GM12878 (cell line): ENCODE results near the gene S100A10. TPM values are rescaled to one million over a fixed set of nuclear protein-coding genes. Genes with fewer than 3 reads are reported as not detected.
A peak's percentile ranks its signal among the peaks of the same experiment; 100 is the strongest.

Experiments used
- ATAC-seq: fragments of 200-7000 bp; cut with Tn5 transposase; 3 replicates; pipeline ENCODE4 v1.9.1; 2020; ENCODE audit warnings: mild to moderate bottlenecking, moderate library complexity
- BruUV-seq: library from RNA; stranded (reverse); fragments of 400-500 nt; replicated peaks from 2 replicates; lab custom pipeline; 2021; lab: Mats Ljungman, UMichigan
- CTCF ChIA-PET: fragments of 300-600 bp; sonication (Branson Sonifier 250); formaldehyde crosslinking; extraction: SDS; loops from one replicate; lab custom pipeline; 2021; ENCODE audit warnings: inconsistent platforms; lab: Yijun Ruan, JAX
- POLR2A ChIA-PET: fragments of 350-600 bp; formaldehyde crosslinking; extraction: SDS; loops from one replicate; lab custom pipeline; 2021; ENCODE audit warnings: inconsistent platforms; lab: Charles Lee
- RAD21 ChIA-PET: fragments of 300-600 bp; sonication (Branson Sonifier 250); formaldehyde crosslinking; loops from one replicate; lab custom pipeline; 2023; ENCODE audit warnings: antibody characterized with exemption; ENCODE audit not compliant: unreplicated experiment; lab: Charles Lee
- SMC1A ChIA-PET: fragments of 300-600 bp; sonication (Branson Sonifier 250); formaldehyde crosslinking; loops from one replicate; lab custom pipeline; 2023; ENCODE audit not compliant: unreplicated experiment, uncharacterized antibody; lab: Charles Lee
- DNase-seq: peaks from one replicate; pipeline ENCODE4 v3.0.0-alpha.2; 2011; ENCODE audit warnings: low read depth, low spot score
- FAIRE-seq: peaks from 3 replicates; lab custom pipeline; 2011; peaks lifted over from hg19 to GRCh38; lab: Jason Lieb, UNC
- H2AFZ ChIP-seq: 2 replicates; pipeline ENCODE4 v1.6.0; 2011; ENCODE audit warnings: low read depth, low read length, control low read depth; ENCODE audit not compliant: control insufficient read depth
- H3K27ac ChIP-seq: 2 replicates; pipeline ENCODE4 v1.5.1; 2011; ENCODE audit warnings: control low read depth; ENCODE audit not compliant: control insufficient read depth, insufficient read depth
- H3K27me3 ChIP-seq, 2 experiments: replicated peaks in 1 of 2; 2 replicates each; pipeline versions ENCODE4 v1.6.0 to v1.6.1; 2011; ENCODE audit warnings: low read length in 1 of 2; ENCODE audit not compliant: control insufficient read depth in 2 of 2, insufficient read depth in 2 of 2
- H3K36me3 ChIP-seq, 2 experiments: 2 replicates each; pipeline ENCODE4 v1.5.1; 2011; ENCODE audit warnings: low read length in 1 of 2; ENCODE audit not compliant: control insufficient read depth in 2 of 2, insufficient read depth in 2 of 2
- H3K4me1 ChIP-seq: 2 replicates; pipeline ENCODE4 v1.6.1; 2011; ENCODE audit warnings: mild to moderate bottlenecking, low read length, moderate library complexity, mixed read lengths; ENCODE audit not compliant: control insufficient read depth, insufficient read depth
- H3K4me2 ChIP-seq: 2 replicates; pipeline ENCODE4 v1.6.0; 2011; ENCODE audit warnings: control low read depth; ENCODE audit not compliant: control insufficient read depth, insufficient read depth
- H3K4me3 ChIP-seq: fragments of 200-600 bp; sonication (generic); 2 replicates; pipeline ENCODE4 v1.5.1; 2016
- H3K79me2 ChIP-seq: 2 replicates; pipeline ENCODE4 v1.6.0; 2011; ENCODE audit warnings: low read length; ENCODE audit not compliant: control insufficient read depth, insufficient read depth
- H3K9ac ChIP-seq: 2 replicates; pipeline ENCODE4 v1.8.0; 2011; ENCODE audit warnings: low read length, control low read depth, mixed read lengths; ENCODE audit not compliant: control insufficient read depth, insufficient read depth
- H3K9me3 ChIP-seq: replicated peaks from 3 replicates; pipeline ENCODE4 v1.5.1; 2011; ENCODE audit warnings: mild to moderate bottlenecking, low read length; ENCODE audit not compliant: control insufficient read depth, insufficient read depth
- H4K20me1 ChIP-seq: 2 replicates; pipeline ENCODE4 v1.6.0; 2011; ENCODE audit not compliant: control insufficient read depth, insufficient read depth
- BRCA1 ChIP-seq: IDR thresholded peaks from 2 replicates; pipeline ENCODE4 v1.6.1; 2011; ENCODE audit warnings: low read depth, low read length, improper control_type of control experiment
- KAT2A ChIP-seq: conservative IDR thresholded peaks from 2 replicates; pipeline ENCODE4 v1.6.1; 2011; ENCODE audit warnings: low read depth, low read length; ENCODE audit not compliant: control insufficient read depth
- KLF5 ChIP-seq: fragments of 450-650 bp; IDR thresholded peaks from 2 replicates; pipeline ENCODE4 v1.6.1; 2014; ENCODE audit warnings: mild to moderate bottlenecking; ENCODE audit not compliant: partially characterized antibody
- LARP7 ChIP-seq: fragments of 450-650 bp; IDR thresholded peaks from 2 replicates; pipeline ENCODE4 v1.6.1; 2017; ENCODE audit warnings: mild to moderate bottlenecking
- MTA2 ChIP-seq: fragments of 450-650 bp; IDR thresholded peaks from 2 replicates; pipeline ENCODE4 v1.6.1; 2016; ENCODE audit warnings: low read depth, mild to moderate bottlenecking, moderate library complexity
- PAX5 ChIP-seq: IDR thresholded peaks from 2 replicates; pipeline ENCODE4 v1.6.1; 2011; ENCODE audit warnings: low read depth, low read length, borderline replicate concordance
- POU2F2 ChIP-seq: IDR thresholded peaks from 3 replicates; pipeline ENCODE4 v1.6.1; 2011; ENCODE audit warnings: low read depth, mild to moderate bottlenecking, low read length, borderline replicate concordance
- SMAD5 ChIP-seq: IDR thresholded peaks from 2 replicates; pipeline ENCODE4 v1.6.1; 2016; ENCODE audit warnings: antibody characterized with exemption, low read depth
- SREBF1 ChIP-seq: IDR thresholded peaks from 2 replicates; pipeline ENCODE4 v1.6.1; 2012; ENCODE audit warnings: mild to moderate bottlenecking, low read length
- SREBF2 ChIP-seq: IDR thresholded peaks from 2 replicates; pipeline ENCODE4 v1.6.1; 2012; ENCODE audit warnings: mild to moderate bottlenecking, low read length
- ZBED1 ChIP-seq: IDR thresholded peaks from 2 replicates; pipeline ENCODE4 v1.6.1; 2016; ENCODE audit warnings: borderline replicate concordance
- WGBS: methylation state at CpG from one replicate; pipeline ENCODE4 v1.1.6; 2016; ENCODE audit warnings: low lambda C conversion rate; ENCODE audit not compliant: insufficient replicate concordance, insufficient coverage; ENCODE audit errors: missing lambda C conversion rate; 5-methylcytosine and 5-hydroxymethylcytosine counted together
- in situ Hi-C: fragments of 300-500 bp; cut with MboI; formaldehyde crosslinking; loops from 9 replicates; pipeline ENCODE4 v1.14.3; 2018; ENCODE audit warnings: mixed read lengths
- intact Hi-C: fragments of 100-400 bp; cut with micrococcal nuclease; formaldehyde crosslinking; loops from one replicate; pipeline ENCODE4 v1.14.2; 2022; ENCODE audit not compliant: unreplicated experiment
- polyA plus RNA-seq, 11 experiments: library from polyadenylated mRNA; depleted of rRNA in 4 of 11; unstranded in 6 of 11; stranded (reverse) in 5 of 11; fragments of >200 nt; fragmentation: Nextera tagmentation in 4 of 11; fragmentation: Illumina TruSeq in 1 of 11; extraction: Ambion mirVana in 4 of 11; extraction: Trizol in 1 of 11; gene quantifications; 1 replicate in 1 of 11; 2 replicates in 10 of 11; pipeline versions ENCODE4 v1.2.1 to v1.2.3, GENCODE V29; 2011 to 2016; ENCODE audit warnings: inconsistent platforms in 2 of 11, missing spikeins in 2 of 11, low read depth in 1 of 11
- total RNA-seq, 4 experiments: library from RNA; depleted of rRNA in 3 of 4; stranded (reverse); fragments of >200 nt in 3 of 4; fragmentation: Illumina TruSeq in 1 of 4; extraction: Trizol in 1 of 4; gene quantifications; 2 replicates each; pipeline versions ENCODE4 v1.2.1 to v1.2.3, GENCODE V29; 2013 to 2021
- TF ChIP-seq, protein P1 (sequence below): IDR thresholded peaks from 2 replicates; pipeline ENCODE4 v1.6.1; 2011; ENCODE audit warnings: borderline replicate concordance, low read depth, mild to moderate bottlenecking, moderate library complexity, mixed read lengths, low read length; ENCODE audit not compliant: insufficient read depth; ENCODE audit errors: extremely low read length
- TF ChIP-seq, protein P2 (sequence below): IDR thresholded peaks from 2 replicates; pipeline ENCODE4 v1.6.1; 2012; ENCODE audit warnings: low read depth, low read length, improper control_type of control experiment
- TF ChIP-seq, protein P3 (sequence below): fragments of 450-650 bp; conservative IDR thresholded peaks from 2 replicates; pipeline ENCODE4 v1.6.1; 2017; ENCODE audit warnings: mild to moderate bottlenecking, moderate library complexity
- TF ChIP-seq, protein P4 (sequence below): fragments of 150-350 bp; IDR thresholded peaks from 2 replicates; pipeline ENCODE4 v1.6.1; 2014; ENCODE audit warnings: mild to moderate bottlenecking, low read depth, low read length

Gene S100A10
- total and polyA plus RNA-seq, 10 of the 15 experiments (the other 5 are each of a cell fraction or from before 2014, with no cell fraction given): 0.18 to 2.8 (median 0.61) TPM; not detected in 2

DNA sequence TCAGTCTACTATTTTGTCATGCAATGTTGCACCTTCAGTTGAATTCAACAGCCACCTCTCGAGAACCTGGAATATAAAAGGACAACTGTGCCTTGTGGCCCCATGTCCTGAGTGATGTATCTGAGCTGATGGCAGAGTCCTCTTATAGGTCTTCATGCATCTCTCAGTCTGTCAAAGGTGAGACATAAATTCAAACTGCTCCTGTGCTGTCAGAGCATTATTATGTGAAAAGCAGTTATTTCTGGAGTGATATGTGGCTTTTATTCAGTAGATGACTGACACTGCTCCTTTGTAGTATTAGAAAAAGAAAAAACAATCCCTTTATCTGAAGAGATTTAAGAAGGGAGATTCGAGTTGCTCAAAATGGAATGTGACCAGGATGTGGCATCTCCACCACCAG lies 8.4 kb downstream of the S100A10 start (continued):
- TF ChIP-seq SMAD5: no peak

DNA sequence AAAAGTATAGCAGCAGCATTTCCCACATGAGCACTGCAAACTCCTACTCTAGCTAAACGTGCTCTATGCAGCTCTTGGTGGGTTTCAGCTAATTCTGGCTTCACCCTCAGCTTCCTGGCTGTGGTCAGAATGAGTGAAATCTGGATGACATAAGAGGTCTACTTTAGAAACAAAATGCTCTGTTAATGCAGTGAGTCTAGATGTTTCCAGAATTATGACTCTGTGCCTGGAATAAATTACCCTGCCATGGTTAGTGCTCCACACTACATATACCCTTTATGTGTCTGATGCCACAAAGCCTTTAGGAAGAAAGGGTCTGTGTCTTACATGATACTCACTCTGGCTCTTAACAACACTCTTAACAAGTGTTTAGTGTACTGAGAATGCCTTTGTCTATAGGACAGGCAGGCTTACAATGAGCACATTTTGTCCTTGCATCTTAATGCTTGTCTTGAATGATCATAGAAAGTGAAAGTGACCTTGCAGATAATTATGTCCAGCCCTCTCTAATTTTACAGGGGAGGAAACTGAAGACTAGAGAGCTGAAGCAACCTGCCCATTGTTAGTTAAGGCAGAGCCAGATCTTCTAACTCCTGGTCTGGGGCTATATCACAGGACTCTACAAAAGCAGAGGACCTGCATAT lies 9.2 kb downstream of the S100A10 start:
- in situ Hi-C loops (no loop called here), intact Hi-C loops (no loop called here)
- Histone ChIP-seq H3K4me1 (peaks cover 15% of the 10 kb centered on the region; the same call in 1 of the 2 replicates), H4K20me1 (no peaks in the 10 kb centered on the region), H2AFZ (no peak overlapping the region), H3K79me2 (no peaks in the 10 kb centered on the region), H3K27me3 (peaks cover 0 to 2% of the 10 kb centered on the region in 2 experiments; a peak in 2 of 4 replicates), H3K4me2 (peak overlapping the region; percentile 17; the same call in 1 of the 2 replicates), H3K9ac (no peak overlapping the region), H3K9me3 (no peaks in the 10 kb centered on the region), H3K27ac (no peak overlapping the region), H3K36me3 (no peaks in the 10 kb centered on the region), H3K4me3 (peak overlapping the region; percentile 14; the same call in 1 of the 2 replicates)
- FAIRE-seq (no peak), ATAC-seq (peak; percentile 91), DNase-seq (peak; percentile 25)
- SMC1A ChIA-PET: interaction anchor here (1.3 to 1.5 kb wide), 3 partner anchors 17 to 54 kb away, joined by 4 to 7 read pairs (median 5); no protein-coding TSS in a partner anchor
- 0% methylated on average over 1 of the region's 1 CpG for WGBS
- RAD21 ChIA-PET: interaction anchor here (1.1 to 1.2 kb wide), 3 partner anchors 17 to 202 kb away, joined by 3 read pairs; no protein-coding TSS in a partner anchor
- CTCF ChIA-PET: interaction anchor here (1.1 to 6.2 kb wide), 6 partner anchors 16 to 76 kb away, joined by 3 to 49 read pairs (median 6); no protein-coding TSS in a partner anchor
- no TSS peak for BruUV-seq
- POLR2A ChIA-PET: no interaction called here
- TF ChIP-seq POU2F2 (no peak; the same call in 2 of the 3 replicates), SREBF2 (no peak), KAT2A (no peak), ZBED1 (peak; percentile 70; the same call in 1 of the 2 replicates), SREBF1 (no peak), PAX5 (peak; percentile 79; the same call in 1 of the 2 replicates), BRCA1 (no peak), KLF5 (no peak), MTA2 (no peak), LARP7 (no peak)
- TF ChIP-seq, protein P1, sequence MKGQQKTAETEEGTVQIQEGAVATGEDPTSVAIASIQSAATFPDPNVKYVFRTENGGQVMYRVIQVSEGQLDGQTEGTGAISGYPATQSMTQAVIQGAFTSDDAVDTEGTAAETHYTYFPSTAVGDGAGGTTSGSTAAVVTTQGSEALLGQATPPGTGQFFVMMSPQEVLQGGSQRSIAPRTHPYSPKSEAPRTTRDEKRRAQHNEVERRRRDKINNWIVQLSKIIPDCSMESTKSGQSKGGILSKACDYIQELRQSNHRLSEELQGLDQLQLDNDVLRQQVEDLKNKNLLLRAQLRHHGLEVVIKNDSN: no peak
- TF ChIP-seq, protein P2, sequence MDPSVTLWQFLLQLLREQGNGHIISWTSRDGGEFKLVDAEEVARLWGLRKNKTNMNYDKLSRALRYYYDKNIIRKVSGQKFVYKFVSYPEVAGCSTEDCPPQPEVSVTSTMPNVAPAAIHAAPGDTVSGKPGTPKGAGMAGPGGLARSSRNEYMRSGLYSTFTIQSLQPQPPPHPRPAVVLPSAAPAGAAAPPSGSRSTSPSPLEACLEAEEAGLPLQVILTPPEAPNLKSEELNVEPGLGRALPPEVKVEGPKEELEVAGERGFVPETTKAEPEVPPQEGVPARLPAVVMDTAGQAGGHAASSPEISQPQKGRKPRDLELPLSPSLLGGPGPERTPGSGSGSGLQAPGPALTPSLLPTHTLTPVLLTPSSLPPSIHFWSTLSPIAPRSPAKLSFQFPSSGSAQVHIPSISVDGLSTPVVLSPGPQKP: no peak
- TF ChIP-seq, protein P3, sequence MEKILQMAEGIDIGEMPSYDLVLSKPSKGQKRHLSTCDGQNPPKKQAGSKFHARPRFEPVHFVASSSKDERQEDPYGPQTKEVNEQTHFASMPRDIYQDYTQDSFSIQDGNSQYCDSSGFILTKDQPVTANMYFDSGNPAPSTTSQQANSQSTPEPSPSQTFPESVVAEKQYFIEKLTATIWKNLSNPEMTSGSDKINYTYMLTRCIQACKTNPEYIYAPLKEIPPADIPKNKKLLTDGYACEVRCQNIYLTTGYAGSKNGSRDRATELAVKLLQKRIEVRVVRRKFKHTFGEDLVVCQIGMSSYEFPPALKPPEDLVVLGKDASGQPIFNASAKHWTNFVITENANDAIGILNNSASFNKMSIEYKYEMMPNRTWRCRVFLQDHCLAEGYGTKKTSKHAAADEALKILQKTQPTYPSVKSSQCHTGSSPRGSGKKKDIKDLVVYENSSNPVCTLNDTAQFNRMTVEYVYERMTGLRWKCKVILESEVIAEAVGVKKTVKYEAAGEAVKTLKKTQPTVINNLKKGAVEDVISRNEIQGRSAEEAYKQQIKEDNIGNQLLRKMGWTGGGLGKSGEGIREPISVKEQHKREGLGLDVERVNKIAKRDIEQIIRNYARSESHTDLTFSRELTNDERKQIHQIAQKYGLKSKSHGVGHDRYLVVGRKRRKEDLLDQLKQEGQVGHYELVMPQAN: no peak
- TF ChIP-seq, protein P4, sequence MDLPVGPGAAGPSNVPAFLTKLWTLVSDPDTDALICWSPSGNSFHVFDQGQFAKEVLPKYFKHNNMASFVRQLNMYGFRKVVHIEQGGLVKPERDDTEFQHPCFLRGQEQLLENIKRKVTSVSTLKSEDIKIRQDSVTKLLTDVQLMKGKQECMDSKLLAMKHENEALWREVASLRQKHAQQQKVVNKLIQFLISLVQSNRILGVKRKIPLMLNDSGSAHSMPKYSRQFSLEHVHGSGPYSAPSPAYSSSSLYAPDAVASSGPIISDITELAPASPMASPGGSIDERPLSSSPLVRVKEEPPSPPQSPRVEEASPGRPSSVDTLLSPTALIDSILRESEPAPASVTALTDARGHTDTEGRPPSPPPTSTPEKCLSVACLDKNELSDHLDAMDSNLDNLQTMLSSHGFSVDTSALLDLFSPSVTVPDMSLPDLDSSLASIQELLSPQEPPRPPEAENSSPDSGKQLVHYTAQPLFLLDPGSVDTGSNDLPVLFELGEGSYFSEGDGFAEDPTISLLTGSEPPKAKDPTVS: no peak
